ENCODE data around the gene ATF4.
"Not testable (repeated sequence)": the region's sequence is repeated elsewhere in the genome, so short reads cannot be mapped to it uniquely, and the experiment has no call there.

ATF4 gene

GRCh38 chr22:39489094-39490068 is 31.0 kb upstream of the ATF4 start:
- no peak for DNase-seq (ENCODE audit: low read depth)

GRCh38 chr22:39490135-39490798 is 30.1 kb upstream of the ATF4 start:
- no peak for DNase-seq (ENCODE audit: low read depth)

- DNase-seq (ENCODE audit: low read depth), result no peak
Measured at GRCh38 chr22:39490966-39491680, 29.2 kb upstream of the ATF4 start.

- DNase-seq (ENCODE audit: low read depth), result no peak
Measured at GRCh38 chr22:39491696-39492095, 28.7 kb upstream of the ATF4 start.

GRCh38 chr22:39492186-39492585 is 28.2 kb upstream of the ATF4 start:
- DNase-seq (ENCODE audit: low read depth), result no peak

GRCh38 chr22:39493759-39494158 is 26.6 kb upstream of the ATF4 start:
- DNase-seq (ENCODE audit: low read depth), result peak; percentile 74

GRCh38 chr22:39494471-39495120 is 25.8 kb upstream of the ATF4 start:
- DNase-seq (ENCODE audit: low read depth), result no peak

GRCh38 chr22:39496131-39496838 is 24.1 kb upstream of the ATF4 start:
- DNase-seq (ENCODE audit: low read depth), result no peak

GRCh38 chr22:39497429-39497828 is 22.9 kb upstream of the ATF4 start:
- DNase-seq (ENCODE audit: low read depth), result no peak

GRCh38 chr22:39498368-39498767 is 22.0 kb upstream of the ATF4 start:
- no peak for DNase-seq (ENCODE audit: low read depth)

- DNase-seq (ENCODE audit: low read depth), result no peak
Measured at GRCh38 chr22:39498802-39499201, 21.6 kb upstream of the ATF4 start.

- DNase-seq (ENCODE audit: low read depth), result no peak
Measured at GRCh38 chr22:39500101-39500500, 20.3 kb upstream of the ATF4 start.

GRCh38 chr22:39501644-39502108 is 18.7 kb upstream of the ATF4 start:
- DNase-seq (ENCODE audit: low read depth), result no peak

GRCh38 chr22:39502109-39502788 is 18.1 kb upstream of the ATF4 start, which contains the start of gene MIEF1:
TSS of gene MIEF1 (plus strand) at chr22:39502290. CDS start at chr22:39511295, 9,005 bp downstream.
- DNase-seq (ENCODE audit: low read depth), result no peak

- no peak for DNase-seq (ENCODE audit: low read depth)
Measured at GRCh38 chr22:39502789-39503409, 17.5 kb upstream of the ATF4 start.

- DNase-seq (ENCODE audit: low read depth), result no peak
Measured at GRCh38 chr22:39503630-39504029, 16.7 kb upstream of the ATF4 start.

GRCh38 chr22:39504071-39504470 is 16.3 kb upstream of the ATF4 start:
- no peak for DNase-seq (ENCODE audit: low read depth)

GRCh38 chr22:39507021-39507420 is 13.3 kb upstream of the ATF4 start:
- DNase-seq (ENCODE audit: low read depth), result not testable (repeated sequence)

GRCh38 chr22:39508393-39508792 is 12.0 kb upstream of the ATF4 start:
- DNase-seq (ENCODE audit: low read depth), result no peak

- no peak for DNase-seq (ENCODE audit: low read depth)
Measured at GRCh38 chr22:39510529-39511149, 9.7 kb upstream of the ATF4 start.

Measured in HS-5 (cell line).